ENCODE measurements around the gene CXCL6. TPM values are rescaled to one million over a fixed set of nuclear protein-coding genes. Genes with fewer than 3 reads are reported as not detected.

CXCL6 gene
- total RNA-seq, 1 experiment from 2014 or later: not detected

DNA sequence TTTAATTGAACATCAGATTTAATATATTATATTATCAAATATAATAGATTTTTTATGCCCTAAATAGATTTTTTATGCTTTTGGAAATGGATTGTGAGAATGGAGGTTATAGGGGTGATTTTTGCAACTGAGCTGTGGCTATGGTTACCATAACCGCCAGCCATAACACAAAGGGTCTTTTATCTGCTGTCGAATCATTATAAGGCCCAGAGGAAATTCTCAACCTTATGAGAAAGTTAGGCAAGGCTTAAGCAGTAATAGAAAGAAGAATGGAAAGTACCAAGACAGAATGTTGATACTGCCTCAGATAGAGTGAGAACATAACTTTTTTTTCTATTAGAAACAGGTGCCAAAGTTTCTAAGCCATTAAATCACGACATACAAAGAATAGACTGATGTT, 26.3 kb upstream of the CXCL6 start:
- RAD21 ChIA-PET (ENCODE audit: low non-redundant PET in 1 of 2, low total read pairs in 2 of 2, uncharacterized antibody in 2 of 2, unreplicated experiment in 2 of 2): no interaction called here

More for the DNA sequence above, 26.3 kb upstream of the CXCL6 start:
- H3K9me3 ChIP-seq (ENCODE audit: control insufficient read depth in 1 of 2, insufficient read depth in 1 of 2, low read depth in 1 of 2, low read length in 2 of 2): no peaks in the 10 kb centered on the region
- no peaks in the 10 kb centered on the region for H3K79me2 ChIP-seq (ENCODE audit: insufficient read depth, low read length)
- no peak overlapping the region for H3K4me3 ChIP-seq (replicated peaks in 1 of 2; ENCODE audit: low read depth in 1 of 2, low read length in 2 of 2)
- H3K4me1 ChIP-seq (ENCODE audit: control insufficient read depth in 1 of 2, insufficient read depth in 2 of 2, low read length in 2 of 2): no peaks in the 10 kb centered on the region
- H4K20me1 ChIP-seq (ENCODE audit: insufficient read depth): no peaks in the 10 kb centered on the region
- no peaks in the 10 kb centered on the region for H3K36me3 ChIP-seq (ENCODE audit: control insufficient read depth in 1 of 2, insufficient read depth in 2 of 2, low read length in 2 of 2)
- POLR2A ChIA-PET: no interaction called here
- no peak overlapping the region for H3K4me2 ChIP-seq (ENCODE audit: low read length)
- CTCF ChIA-PET: no interaction called here
- no TSS peak for BruUV-seq (replicated peaks)
- intact Hi-C loops (cut with micrococcal nuclease): no loop called here
- TF ChIP-seq ELF1 (IDR thresholded peaks at IDR 0.05; ENCODE audit: borderline replicate concordance, low read depth) (no peak), CEBPB (IDR thresholded peaks at IDR 0.05; ENCODE audit: low read depth) (no peak), EGR1 (IDR thresholded peaks at IDR 0.05; ENCODE audit: low read depth) (no peak), CBX3 (IDR thresholded peaks at IDR 0.05; ENCODE audit: low read depth) (no peak), ZFX (IDR thresholded peaks at IDR 0.05) (no peak), SP1 (IDR thresholded peaks at IDR 0.05; ENCODE audit: low read depth) (no peak), POLR2A (IDR thresholded peaks at IDR 0.05; ENCODE audit: borderline replicate concordance, extremely low read depth, insufficient read depth, insufficient read length) (no peak), YY1 (IDR thresholded peaks at IDR 0.05; ENCODE audit: extremely low read depth, insufficient replicate concordance, low read depth, low read length) (no peak), EZH2 (IDR thresholded peaks at IDR 0.05) (no peak), FOSL1 (IDR thresholded peaks at IDR 0.05; ENCODE audit: low read depth) (no peak), TCF7L2 (IDR thresholded peaks at IDR 0.05; ENCODE audit: borderline replicate concordance, extremely low read depth, insufficient read depth, insufficient read length) (no peak), RAD21 (IDR thresholded peaks at IDR 0.05; ENCODE audit: low read depth) (no peak), SRF (IDR thresholded peaks at IDR 0.05; ENCODE audit: low read depth) (no peak), EZH2phosphoT487 (IDR thresholded peaks at IDR 0.05; ENCODE audit: borderline replicate concordance) (no peak)
- TF ChIP-seq, protein P1, sequence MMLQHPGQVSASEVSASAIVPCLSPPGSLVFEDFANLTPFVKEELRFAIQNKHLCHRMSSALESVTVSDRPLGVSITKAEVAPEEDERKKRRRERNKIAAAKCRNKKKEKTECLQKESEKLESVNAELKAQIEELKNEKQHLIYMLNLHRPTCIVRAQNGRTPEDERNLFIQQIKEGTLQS (IDR thresholded peaks at IDR 0.05): no peak
- TF ChIP-seq, protein P2, sequence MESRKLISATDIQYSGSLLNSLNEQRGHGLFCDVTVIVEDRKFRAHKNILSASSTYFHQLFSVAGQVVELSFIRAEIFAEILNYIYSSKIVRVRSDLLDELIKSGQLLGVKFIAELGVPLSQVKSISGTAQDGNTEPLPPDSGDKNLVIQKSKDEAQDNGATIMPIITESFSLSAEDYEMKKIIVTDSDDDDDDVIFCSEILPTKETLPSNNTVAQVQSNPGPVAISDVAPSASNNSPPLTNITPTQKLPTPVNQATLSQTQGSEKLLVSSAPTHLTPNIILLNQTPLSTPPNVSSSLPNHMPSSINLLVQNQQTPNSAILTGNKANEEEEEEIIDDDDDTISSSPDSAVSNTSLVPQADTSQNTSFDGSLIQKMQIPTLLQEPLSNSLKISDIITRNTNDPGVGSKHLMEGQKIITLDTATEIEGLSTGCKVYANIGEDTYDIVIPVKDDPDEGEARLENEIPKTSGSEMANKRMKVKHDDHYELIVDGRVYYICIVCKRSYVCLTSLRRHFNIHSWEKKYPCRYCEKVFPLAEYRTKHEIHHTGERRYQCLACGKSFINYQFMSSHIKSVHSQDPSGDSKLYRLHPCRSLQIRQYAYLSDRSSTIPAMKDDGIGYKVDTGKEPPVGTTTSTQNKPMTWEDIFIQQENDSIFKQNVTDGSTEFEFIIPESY (IDR thresholded peaks at IDR 0.05; ENCODE audit: extremely low read depth, insufficient replicate concordance, low read length): no peak
- TF ChIP-seq, protein P3, sequence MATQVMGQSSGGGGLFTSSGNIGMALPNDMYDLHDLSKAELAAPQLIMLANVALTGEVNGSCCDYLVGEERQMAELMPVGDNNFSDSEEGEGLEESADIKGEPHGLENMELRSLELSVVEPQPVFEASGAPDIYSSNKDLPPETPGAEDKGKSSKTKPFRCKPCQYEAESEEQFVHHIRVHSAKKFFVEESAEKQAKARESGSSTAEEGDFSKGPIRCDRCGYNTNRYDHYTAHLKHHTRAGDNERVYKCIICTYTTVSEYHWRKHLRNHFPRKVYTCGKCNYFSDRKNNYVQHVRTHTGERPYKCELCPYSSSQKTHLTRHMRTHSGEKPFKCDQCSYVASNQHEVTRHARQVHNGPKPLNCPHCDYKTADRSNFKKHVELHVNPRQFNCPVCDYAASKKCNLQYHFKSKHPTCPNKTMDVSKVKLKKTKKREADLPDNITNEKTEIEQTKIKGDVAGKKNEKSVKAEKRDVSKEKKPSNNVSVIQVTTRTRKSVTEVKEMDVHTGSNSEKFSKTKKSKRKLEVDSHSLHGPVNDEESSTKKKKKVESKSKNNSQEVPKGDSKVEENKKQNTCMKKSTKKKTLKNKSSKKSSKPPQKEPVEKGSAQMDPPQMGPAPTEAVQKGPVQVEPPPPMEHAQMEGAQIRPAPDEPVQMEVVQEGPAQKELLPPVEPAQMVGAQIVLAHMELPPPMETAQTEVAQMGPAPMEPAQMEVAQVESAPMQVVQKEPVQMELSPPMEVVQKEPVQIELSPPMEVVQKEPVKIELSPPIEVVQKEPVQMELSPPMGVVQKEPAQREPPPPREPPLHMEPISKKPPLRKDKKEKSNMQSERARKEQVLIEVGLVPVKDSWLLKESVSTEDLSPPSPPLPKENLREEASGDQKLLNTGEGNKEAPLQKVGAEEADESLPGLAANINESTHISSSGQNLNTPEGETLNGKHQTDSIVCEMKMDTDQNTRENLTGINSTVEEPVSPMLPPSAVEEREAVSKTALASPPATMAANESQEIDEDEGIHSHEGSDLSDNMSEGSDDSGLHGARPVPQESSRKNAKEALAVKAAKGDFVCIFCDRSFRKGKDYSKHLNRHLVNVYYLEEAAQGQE (IDR thresholded peaks at IDR 0.05; ENCODE audit: low read depth): no peak
- H3K9ac ChIP-seq (ENCODE audit: low read length): no peak overlapping the region
- no peaks in the 10 kb centered on the region for H3K27me3 ChIP-seq (ENCODE audit: insufficient read depth, low read length)
- no peak overlapping the region for H3K27ac ChIP-seq (ENCODE audit: low read depth, low read length)
- DNase-seq (ENCODE audit: low read depth, low spot score) (no peak), ATAC-seq (no peak)
- peaks cover 5% of the 10 kb centered on the region for H3K9me2 ChIP-seq (ENCODE audit: insufficient read depth)
- no peak overlapping the region for H2AFZ ChIP-seq (ENCODE audit: low read depth, low read length, poor library complexity, severe bottlenecking)

Measured in HCT116 (cell line).